ENCODE measurements around the gene STRIT1.

GRCh38 chr3:155302481-155302880 lies 9.0 kb upstream of the STRIT1 start:
- TF ChIP-seq CTCF (conservative IDR thresholded peaks at IDR 0.05 in 1 of 2, IDR thresholded peaks at IDR 0.05 in 1 of 2; ENCODE audit: extremely low read depth in 1 of 2, insufficient read depth in 1 of 2, low read depth in 1 of 2, low read length in 2 of 2) (no peak), EZH2 (IDR thresholded peaks at IDR 0.05; ENCODE audit: borderline replicate concordance, low read length) (no peak)
